Ovary (tissue), 3 donors: ENCODE data around the gene MAU2.

Experiments used
- CTCF ChIP-seq, 3 donors: fragments of 450-650 bp in 2 of 3; fragments of 200-600 bp in 1 of 3; IDR thresholded peaks; one replicate each; pipeline versions ENCODE4 v1.5.1 to v1.8.0; 2016 to 2022; ENCODE audit warnings: antibody characterized with exemption in 3 of 3, mild to moderate bottlenecking in 1 of 3
- POLR2A ChIP-seq: fragments of 450-650 bp; IDR thresholded peaks from one replicate; pipeline ENCODE4 v1.6.1; 2017; ENCODE audit warnings: antibody characterized with exemption, mild to moderate bottlenecking, moderate library complexity
- donor health status: DM: no; HTN: no; CAD: no.

- TF ChIP-seq CTCF (IDR thresholded peaks at IDR 0.05) (no peak), POLR2A (no peak)
Measured at GRCh38 chr19:19352823-19353222, 32.2 kb downstream of the MAU2 start.
